GM12872 (cell line): ENCODE measurements around the gene SETSIP.

Experiments used
- TF ChIP-seq, protein P1 (sequence below): IDR thresholded peaks from 3 replicates; pipeline ENCODE4 v1.5.1; 2011; ENCODE audit warnings: low read depth, mild to moderate bottlenecking, low read length, moderate library complexity; ENCODE audit not compliant: insufficient read depth

SETSIP gene

DNA sequence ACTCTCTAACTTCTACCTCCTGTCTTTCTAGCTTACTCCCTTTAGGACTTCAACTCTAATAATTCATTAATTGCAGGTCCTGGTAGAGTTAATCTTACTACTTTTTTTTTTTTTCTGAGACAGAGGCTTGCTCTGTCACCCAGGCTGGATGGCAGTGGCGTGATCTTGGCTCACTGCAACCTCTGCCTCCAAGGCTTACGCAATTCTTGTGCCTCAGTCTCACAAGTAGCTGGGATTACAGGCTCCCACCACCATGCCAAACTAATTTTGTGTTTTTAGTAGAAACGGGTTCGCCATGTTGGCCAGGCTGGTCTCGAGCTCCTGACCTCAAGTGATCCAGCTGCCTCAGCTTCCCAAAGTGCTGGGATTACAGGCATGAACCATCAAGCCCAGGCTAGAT is 20.7 kb upstream of the SETSIP start:
- TF ChIP-seq, protein P1, sequence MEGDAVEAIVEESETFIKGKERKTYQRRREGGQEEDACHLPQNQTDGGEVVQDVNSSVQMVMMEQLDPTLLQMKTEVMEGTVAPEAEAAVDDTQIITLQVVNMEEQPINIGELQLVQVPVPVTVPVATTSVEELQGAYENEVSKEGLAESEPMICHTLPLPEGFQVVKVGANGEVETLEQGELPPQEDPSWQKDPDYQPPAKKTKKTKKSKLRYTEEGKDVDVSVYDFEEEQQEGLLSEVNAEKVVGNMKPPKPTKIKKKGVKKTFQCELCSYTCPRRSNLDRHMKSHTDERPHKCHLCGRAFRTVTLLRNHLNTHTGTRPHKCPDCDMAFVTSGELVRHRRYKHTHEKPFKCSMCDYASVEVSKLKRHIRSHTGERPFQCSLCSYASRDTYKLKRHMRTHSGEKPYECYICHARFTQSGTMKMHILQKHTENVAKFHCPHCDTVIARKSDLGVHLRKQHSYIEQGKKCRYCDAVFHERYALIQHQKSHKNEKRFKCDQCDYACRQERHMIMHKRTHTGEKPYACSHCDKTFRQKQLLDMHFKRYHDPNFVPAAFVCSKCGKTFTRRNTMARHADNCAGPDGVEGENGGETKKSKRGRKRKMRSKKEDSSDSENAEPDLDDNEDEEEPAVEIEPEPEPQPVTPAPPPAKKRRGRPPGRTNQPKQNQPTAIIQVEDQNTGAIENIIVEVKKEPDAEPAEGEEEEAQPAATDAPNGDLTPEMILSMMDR: no peak

DNA sequence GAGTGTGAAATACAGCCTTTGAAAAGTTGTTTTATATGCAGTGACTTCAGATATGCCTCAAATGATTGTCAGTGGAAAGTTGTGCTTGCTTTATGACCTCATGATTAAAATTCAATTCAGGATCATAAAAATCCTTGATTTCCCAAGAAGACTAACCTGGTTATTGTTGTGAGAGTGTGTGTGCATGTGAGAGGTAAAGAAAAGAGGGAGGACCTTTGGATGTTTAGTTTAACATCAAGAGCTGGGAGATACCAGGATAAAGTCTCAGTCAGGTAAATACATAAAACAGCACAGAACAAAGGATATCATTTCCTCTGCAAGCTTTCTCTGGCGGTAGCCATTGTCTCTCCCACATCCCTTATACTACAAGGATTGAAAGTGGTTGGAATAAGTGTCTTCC is 19.4 kb upstream of the SETSIP start:
- TF ChIP-seq, protein P1: no peak

DNA sequence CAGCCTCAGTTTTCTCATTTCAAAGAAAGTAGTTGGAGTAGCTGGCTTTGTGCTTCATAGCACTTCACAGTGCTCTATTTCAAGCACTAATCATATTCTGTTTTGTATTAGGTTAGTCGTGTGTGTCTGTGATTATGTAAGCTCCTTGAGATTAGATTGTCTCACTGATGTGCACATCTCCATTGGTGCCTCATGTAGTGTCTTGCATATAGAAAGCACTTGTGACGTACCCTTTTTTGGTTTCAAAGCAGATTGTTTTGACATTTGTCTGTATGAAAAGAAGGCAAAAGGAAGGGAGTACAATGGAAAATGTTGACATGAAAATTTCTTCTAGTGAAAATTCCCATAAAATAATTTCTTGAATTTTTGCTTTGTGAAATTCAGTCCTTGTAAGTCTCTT is 18.9 kb upstream of the SETSIP start:
- TF ChIP-seq, protein P1: no peak

DNA sequence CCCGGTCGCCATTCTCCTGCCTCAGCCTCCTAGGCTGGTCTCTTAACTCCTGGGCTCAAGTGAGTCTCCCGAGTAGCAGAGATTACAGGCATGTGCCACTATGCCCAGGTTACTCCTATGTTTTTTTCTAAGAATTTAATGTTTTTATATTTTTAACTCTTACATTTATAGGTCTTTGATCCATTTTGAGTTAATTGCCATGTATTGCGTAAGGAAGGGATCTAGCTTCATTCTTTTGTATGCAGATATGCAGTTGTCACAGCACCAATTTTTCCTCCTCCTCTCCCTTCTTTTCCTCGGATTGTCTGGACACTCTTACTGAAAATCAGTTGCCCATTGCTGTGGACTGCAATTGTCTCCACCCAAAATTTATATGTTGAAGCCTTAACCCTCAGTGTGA is 16.4 kb upstream of the SETSIP start:
- TF ChIP-seq, protein P1: no peak

DNA sequence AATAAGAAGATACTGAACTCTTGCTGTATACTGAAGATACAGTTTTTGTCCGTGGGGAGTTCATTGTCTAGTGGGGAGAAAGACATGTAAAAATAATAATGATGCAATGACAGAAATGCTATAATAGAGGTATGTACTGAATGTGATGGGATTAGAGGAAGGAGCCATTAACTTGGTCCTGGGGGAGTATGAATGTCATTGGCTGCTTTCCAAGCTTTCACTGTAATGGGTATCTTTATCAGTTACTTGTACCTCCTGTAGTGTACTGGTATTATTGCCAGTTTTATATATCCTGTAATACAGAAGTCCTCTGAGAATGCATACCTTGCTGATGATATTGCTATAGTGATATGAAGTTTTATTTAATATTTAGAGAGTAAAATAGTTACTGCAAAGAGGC is 12.3 kb upstream of the SETSIP start:
- TF ChIP-seq, protein P1: no peak

DNA sequence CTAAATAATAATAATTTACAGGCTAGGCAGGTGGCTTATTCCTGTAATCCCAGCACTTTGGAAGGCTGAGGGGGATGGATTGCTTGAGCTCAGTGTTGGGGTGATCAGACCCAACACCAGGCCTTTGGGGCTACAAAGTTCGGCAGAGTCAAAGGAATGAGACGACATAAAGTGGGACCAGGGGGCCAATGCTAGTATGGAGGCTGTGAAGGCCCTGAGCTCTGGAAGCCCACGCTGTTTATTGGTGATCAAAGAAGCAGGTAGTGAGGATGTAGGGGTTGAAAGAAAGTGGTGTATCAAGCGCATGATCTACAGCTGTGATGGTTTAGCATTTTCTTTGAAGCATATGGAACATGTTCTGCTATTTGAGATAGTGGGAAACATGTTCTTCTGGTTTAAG is 10.5 kb upstream of the SETSIP start:
- TF ChIP-seq, protein P1: no peak

DNA sequence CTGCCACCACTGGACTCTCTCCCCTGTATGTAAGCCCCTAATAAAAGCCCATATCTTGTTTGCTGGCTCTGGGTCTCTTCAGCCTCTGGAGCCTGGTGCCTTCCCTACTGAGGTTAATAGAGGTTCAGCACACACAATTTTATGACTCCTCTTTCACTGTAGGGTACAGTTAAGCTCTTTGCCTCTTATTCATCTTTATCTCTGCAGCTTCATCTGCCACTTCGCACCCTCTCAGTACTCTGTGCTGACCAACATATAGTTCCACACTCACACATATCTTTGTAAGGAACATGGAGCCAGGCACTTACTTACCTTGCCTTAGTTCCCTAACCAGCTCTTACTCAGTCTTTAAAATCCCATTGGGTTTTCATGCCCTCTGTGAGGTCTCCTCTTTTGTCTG is 9.4 kb upstream of the SETSIP start:
- TF ChIP-seq, protein P1: no peak

DNA sequence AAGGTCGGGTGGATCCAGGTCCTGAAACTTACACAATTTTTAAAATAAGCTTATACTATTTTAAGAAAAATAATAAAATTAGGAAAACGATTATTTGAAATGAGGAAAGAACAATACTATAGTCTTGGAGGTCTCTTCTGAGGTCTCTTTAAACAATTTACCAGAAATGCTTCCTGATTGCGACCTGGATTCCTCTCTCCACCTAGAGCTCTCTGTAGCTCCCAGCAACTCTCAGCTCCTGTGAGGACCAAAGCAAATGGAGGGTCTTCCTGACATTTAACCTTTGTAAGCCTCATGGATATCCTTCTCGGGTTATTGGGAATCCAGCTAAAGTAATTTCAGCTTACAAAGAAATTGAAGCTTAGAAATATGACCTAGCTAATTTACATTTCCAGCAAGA is 5.8 kb upstream of the SETSIP start:
- TF ChIP-seq, protein P1: no peak
